ENCODE results near the gene SLX4. TPM values are rescaled to one million over a fixed set of nuclear protein-coding genes. Genes with fewer than 3 reads are reported as not detected.

Gene SLX4
- polyA plus RNA-seq, 2 of the 4 experiments (the other 2 are of a cell fraction), result 3.0 to 5.0 TPM

DNA sequence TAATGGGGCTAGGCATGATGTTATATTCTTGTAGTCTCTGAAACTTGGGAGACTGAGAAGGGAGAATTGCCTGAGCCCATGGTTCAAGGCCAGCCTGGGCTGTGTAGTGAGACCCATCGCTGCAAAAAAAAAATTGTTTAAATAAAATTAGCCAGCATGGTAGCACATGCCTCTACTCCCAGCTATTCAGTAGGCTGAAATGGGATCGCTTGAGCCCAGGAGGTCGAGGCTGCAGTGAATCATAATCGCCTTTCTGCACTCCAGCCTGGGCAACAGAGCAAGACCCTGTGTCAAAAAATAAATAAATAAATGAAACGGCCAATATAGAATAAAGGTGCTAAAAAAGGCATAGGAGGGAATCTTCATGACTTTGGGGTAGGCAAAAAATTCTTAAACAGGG lies 13.9 kb upstream of the SLX4 start:
- FAIRE-seq, result no peak
- H3K27ac ChIP-seq, result no peak overlapping the region

DNA sequence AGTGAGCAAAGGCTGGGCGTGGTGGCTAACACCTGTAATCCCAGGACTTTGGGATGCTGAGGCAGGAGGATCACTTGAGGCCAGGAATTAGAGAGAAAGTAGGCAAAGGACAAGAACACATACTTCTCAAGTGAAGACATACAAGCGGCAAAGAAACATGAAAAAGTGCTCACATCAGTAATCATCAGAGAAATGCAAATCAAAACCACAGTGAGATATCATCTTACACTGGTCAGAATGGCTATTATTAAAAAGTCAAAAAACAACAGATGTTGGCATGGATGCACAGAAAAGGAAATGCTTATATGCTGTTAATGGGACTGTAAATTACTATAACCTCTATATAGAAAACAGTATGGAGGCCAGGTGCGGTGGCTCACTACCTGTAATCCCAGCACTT lies 12.2 kb upstream of the SLX4 start:
- H3K4me1 ChIP-seq, result peaks cover 2% of the 10 kb centered on the region; the same call in 2 of the 3 replicates
- no peak overlapping the region for H3K4me2 ChIP-seq
- 91% methylated on average over 3 of the region's 3 CpGs for WGBS (ENCODE audit: missing lambda C conversion rate)
- POLR2A ChIA-PET, result no interaction called here
- CTCF ChIA-PET, result no interaction called here
- H3K27ac ChIP-seq, result no peak overlapping the region
- TF ChIP-seq EP300 (IDR thresholded peaks at IDR 0.05), result no peak
- no peak for TF ChIP-seq ZC3H11A (IDR thresholded peaks at IDR 0.05)
- TF ChIP-seq, protein P1, sequence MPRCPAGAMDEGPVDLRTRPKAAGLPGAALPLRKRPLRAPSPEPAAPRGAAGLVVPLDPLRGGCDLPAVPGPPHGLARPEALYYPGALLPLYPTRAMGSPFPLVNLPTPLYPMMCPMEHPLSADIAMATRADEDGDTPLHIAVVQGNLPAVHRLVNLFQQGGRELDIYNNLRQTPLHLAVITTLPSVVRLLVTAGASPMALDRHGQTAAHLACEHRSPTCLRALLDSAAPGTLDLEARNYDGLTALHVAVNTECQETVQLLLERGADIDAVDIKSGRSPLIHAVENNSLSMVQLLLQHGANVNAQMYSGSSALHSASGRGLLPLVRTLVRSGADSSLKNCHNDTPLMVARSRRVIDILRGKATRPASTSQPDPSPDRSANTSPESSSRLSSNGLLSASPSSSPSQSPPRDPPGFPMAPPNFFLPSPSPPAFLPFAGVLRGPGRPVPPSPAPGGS (IDR thresholded peaks at IDR 0.05), result no peak
- TF ChIP-seq, protein P2, sequence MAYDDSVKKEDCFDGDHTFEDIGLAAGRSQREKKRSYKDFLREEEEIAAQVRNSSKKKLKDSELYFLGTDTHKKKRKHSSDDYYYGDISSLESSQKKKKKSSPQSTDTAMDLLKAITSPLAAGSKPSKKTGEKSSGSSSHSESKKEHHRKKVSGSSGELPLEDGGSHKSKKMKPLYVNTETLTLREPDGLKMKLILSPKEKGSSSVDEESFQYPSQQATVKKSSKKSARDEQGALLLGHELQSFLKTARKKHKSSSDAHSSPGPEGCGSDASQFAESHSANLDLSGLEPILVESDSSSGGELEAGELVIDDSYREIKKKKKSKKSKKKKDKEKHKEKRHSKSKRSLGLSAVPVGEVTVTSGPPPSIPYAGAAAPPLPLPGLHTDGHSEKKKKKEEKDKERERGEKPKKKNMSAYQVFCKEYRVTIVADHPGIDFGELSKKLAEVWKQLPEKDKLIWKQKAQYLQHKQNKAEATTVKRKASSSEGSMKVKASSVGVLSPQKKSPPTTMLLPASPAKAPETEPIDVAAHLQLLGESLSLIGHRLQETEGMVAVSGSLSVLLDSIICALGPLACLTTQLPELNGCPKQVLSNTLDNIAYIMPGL (CRISPR knock-in tag; IDR thresholded peaks at IDR 0.05; ENCODE audit: borderline replicate concordance), result no peak
- no peak for TF ChIP-seq RARB (CRISPR knock-in tag; IDR thresholded peaks at IDR 0.05)
- TF ChIP-seq HOXB13 (CRISPR knock-in tag; IDR thresholded peaks at IDR 0.05; ENCODE audit: low read depth), result no peak
- TF ChIP-seq BHLHE40 (IDR thresholded peaks at IDR 0.05; ENCODE audit: low read depth, low read length), result no peak
- no peak for TF ChIP-seq CEBPB (IDR thresholded peaks at IDR 0.05)
- no peak for TF ChIP-seq MYC (IDR thresholded peaks at IDR 0.05; ENCODE audit: borderline replicate concordance, low read length)
- no peak for TF ChIP-seq HOXA7 (CRISPR knock-in tag; IDR thresholded peaks at IDR 0.05)
- no peak for TF ChIP-seq ZFP36 (IDR thresholded peaks at IDR 0.05; ENCODE audit: borderline replicate concordance, partially characterized antibody)
- TF ChIP-seq, protein P3, sequence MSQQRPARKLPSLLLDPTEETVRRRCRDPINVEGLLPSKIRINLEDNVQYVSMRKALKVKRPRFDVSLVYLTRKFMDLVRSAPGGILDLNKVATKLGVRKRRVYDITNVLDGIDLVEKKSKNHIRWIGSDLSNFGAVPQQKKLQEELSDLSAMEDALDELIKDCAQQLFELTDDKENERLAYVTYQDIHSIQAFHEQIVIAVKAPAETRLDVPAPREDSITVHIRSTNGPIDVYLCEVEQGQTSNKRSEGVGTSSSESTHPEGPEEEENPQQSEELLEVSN (IDR thresholded peaks at IDR 0.05; ENCODE audit: borderline replicate concordance, low read depth), result no peak
- no peak for TF ChIP-seq ESRRA (IDR thresholded peaks at IDR 0.05; ENCODE audit: borderline replicate concordance, low read length)
- no peak for TF ChIP-seq NR3C1 (IDR thresholded peaks at IDR 0.05)
- TF ChIP-seq, protein P4, sequence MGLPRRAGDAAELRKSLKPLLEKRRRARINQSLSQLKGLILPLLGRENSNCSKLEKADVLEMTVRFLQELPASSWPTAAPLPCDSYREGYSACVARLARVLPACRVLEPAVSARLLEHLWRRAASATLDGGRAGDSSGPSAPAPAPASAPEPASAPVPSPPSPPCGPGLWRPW (IDR thresholded peaks at IDR 0.05), result no peak
- no peak for TF ChIP-seq TFCP2L1 (CRISPR knock-in tag; IDR thresholded peaks at IDR 0.05)
- TF ChIP-seq FOXS1 (CRISPR knock-in tag; IDR thresholded peaks at IDR 0.05), result no peak
- TF ChIP-seq NPAS2 (CRISPR knock-in tag; IDR thresholded peaks at IDR 0.05; ENCODE audit: borderline replicate concordance), result no peak
- no peak for TF ChIP-seq TP53 (CRISPR knock-in tag; IDR thresholded peaks at IDR 0.05)
- no peak overlapping the region for H3K4me3 ChIP-seq
- no peak for DNase-seq (ENCODE audit: low read depth in 1 of 2, low spot score in 1 of 2)
- no peak for FAIRE-seq
- ATAC-seq, result no peak
- no peaks in the 10 kb centered on the region for H3K9me3 ChIP-seq

More for the DNA sequence above, 13.9 kb upstream of the SLX4 start:
- no peak overlapping the region for H3K4me3 ChIP-seq
- ATAC-seq (no peak), DNase-seq (ENCODE audit: low read depth in 1 of 2, low spot score in 1 of 2) (no peak)
- POLR2A ChIA-PET, result no interaction called here
- CTCF ChIA-PET, result no interaction called here
- TF ChIP-seq FOXS1 (CRISPR knock-in tag; IDR thresholded peaks at IDR 0.05), result no peak
- no peak for TF ChIP-seq RAD21 (conservative IDR thresholded peaks at IDR 0.05 in 1 of 2, IDR thresholded peaks at IDR 0.05 in 1 of 2)
- TF ChIP-seq FOSL2 (IDR thresholded peaks at IDR 0.05), result no peak
- no peak for TF ChIP-seq FOSL2 (CRISPR knock-in tag; IDR thresholded peaks at IDR 0.05)
- TF ChIP-seq, protein P1 (IDR thresholded peaks at IDR 0.05), result no peak
- TF ChIP-seq, protein P5, sequence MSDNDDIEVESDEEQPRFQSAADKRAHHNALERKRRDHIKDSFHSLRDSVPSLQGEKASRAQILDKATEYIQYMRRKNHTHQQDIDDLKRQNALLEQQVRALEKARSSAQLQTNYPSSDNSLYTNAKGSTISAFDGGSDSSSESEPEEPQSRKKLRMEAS (IDR thresholded peaks at IDR 0.05), result no peak
- TF ChIP-seq HOXB13 (CRISPR knock-in tag; IDR thresholded peaks at IDR 0.05; ENCODE audit: low read depth), result no peak
- H3K9me3 ChIP-seq, result no peaks in the 10 kb centered on the region
- H3K4me2 ChIP-seq, result no peak overlapping the region
- WGBS (ENCODE audit: missing lambda C conversion rate), result 76% methylated on average over 5 of the region's 5 CpGs
- no peaks in the 10 kb centered on the region for H3K4me1 ChIP-seq
